ENCODE data around the gene PRKAA2.

Gene PRKAA2

GRCh38 chr1:56654126-56654923 is 9.2 kb downstream of the PRKAA2 start:
- DNase-seq (ENCODE audit: low read depth) = no peak

- no peak for DNase-seq (ENCODE audit: low read depth)
Observed at GRCh38 chr1:56655991-56656613, 11.0 kb downstream of the PRKAA2 start.

DNA sequence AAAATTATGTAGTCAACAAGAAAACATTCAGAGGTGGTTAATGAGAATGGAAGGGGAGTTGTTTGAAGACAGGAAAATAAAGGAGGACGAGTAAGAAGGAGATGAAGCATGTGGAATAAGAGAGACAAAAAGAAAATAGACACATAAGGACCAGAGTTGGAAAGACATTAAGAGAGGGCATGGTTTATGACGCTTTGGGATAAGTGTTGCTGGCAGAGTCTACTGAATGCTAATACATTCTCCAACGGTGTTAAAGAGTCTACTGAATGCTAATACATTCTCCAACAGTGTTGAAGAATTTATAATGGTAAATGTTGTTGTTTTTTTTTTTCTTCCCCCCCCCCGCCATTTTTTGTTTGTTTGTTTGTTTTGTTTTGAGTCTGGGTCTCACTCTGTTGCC is 13.1 kb downstream of the PRKAA2 start:
- DNase-seq (ENCODE audit: low read depth) = no peak

GRCh38 chr1:56660293-56660692 is 15.2 kb downstream of the PRKAA2 start:
- no peak for DNase-seq (ENCODE audit: low read depth)

GRCh38 chr1:56663846-56664245 is 18.7 kb downstream of the PRKAA2 start:
- DNase-seq (ENCODE audit: low read depth) = no peak

DNA sequence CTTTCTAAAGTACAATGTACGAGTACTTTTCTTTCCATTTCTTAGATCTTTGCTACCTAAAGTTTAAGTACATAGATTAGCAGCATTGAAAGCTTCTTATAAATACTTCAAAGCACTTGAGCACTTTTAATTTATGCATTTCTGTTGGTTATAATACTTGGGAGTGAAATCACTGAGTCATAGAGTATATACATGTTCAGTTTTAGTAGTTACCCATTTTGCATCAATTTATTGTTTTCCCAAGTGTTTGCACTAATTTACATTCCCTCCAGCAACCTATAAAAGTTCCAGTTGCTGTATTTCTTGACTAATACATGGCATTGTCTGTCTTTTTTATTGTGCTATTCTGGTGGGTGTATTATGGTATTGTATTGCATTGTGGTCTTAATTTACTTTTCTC is 20.3 kb downstream of the PRKAA2 start:
- DNase-seq (ENCODE audit: low read depth) = no peak

GRCh38 chr1:56666112-56666608 is 21.0 kb downstream of the PRKAA2 start:
- no peak for DNase-seq (ENCODE audit: low read depth)

DNA sequence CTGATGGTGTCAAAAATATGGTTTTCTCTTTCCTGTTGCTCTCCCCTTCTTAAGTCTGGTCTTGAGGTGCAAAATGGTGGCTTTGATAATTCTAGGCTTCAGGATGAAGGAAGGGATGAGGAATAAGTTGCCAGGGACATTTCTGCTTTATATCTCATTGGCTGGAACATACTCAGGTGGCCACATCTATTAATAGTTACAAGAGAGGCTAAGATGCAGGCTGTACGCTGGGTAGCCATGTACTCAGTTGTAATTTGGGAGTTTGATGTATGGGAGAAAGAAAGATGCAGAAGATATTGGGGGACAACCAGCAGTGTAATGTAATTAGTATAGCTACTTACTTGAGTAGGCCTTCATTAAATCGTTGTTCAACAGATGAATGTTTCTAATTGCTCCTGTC is 25.2 kb downstream of the PRKAA2 start:
- DNase-seq (ENCODE audit: low read depth) = no peak

- no peak for DNase-seq (ENCODE audit: low read depth)
Observed at GRCh38 chr1:56671085-56671484, 26.0 kb downstream of the PRKAA2 start.

DNA sequence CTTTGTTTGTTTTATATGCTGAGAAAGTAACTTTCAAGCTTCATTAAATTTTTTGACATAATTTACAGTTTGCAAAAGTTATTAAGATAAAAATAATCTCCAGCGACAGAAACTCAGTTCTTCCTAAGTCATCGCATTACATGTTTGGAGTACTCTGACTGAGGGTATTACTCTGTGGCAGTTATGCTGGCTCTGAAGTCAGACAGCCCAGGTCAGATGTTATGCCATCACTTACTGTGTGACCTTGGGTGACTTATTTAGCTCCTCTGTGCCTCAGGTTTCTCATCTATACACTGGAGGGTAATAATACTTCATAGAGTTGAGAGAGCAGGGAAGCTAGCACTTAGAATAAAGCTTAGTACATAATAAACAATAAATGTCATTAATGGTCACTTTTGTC is 26.4 kb downstream of the PRKAA2 start:
- no peak for DNase-seq (ENCODE audit: low read depth)

DNA sequence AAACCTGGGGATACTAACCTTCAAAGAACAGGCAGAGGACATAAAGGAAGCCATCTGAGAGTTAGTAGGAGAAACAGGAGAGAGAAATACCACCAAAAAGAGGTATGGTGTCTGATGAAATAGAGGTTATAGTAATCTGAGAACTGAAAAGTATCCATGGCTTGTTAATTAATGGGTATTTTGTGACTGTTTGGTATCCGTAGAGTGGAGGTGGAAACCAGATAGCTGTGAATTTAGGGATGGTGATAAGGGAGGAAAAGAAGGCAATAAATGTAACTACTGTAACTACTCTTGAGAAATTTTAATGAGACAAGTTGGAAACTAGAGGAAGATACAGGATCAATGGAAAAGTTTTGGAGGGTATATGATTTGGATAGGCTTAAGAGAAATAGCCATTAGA is 27.5 kb downstream of the PRKAA2 start:
- DNase-seq (ENCODE audit: low read depth) = no peak

- no peak for DNase-seq (ENCODE audit: low read depth)
Observed at GRCh38 chr1:56675763-56676162, 30.6 kb downstream of the PRKAA2 start.

DNA sequence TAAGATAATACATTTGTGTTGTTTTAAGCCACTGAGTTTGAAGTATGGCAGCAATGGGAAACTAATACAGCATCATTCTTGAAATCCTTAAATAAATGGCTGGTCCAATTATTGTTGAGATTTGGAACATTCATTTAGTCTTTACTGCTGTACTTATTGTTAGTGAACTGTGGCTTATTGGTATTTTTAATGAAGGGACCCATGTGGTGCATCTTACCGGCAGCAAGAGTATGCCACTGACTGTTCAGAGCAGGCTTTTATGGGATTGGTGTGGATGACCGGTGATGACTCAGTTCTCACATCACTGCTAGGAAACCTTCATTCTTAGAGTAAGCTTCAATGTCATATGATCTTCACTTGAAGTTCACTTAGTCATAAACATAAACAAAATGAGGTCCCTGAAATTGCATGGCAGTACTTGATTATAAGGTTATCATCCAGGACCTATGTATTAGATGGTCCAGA is 31.5 kb downstream of the PRKAA2 start:
- DNase-seq (ENCODE audit: low read depth) = no peak

DNA sequence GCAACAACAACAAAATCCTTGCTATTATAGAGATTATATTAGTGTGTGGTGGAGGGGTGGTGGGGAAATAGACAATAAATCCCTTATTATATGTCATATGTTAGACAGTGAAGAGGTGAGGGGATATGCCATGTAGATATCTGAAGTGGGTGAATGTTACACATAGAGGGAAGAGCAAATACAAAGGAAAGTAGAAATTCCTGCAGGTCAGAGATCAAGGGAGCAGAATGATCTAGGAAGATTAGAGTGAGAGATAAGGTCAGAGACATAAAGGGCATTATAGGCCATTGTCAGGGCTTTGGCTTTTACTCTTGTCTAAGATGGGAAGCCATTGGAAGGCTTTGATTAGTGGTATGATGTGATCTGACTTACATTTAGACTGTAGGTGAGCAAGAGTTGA is 38.5 kb downstream of the PRKAA2 start:
- no peak for DNase-seq (ENCODE audit: low read depth)

DNA sequence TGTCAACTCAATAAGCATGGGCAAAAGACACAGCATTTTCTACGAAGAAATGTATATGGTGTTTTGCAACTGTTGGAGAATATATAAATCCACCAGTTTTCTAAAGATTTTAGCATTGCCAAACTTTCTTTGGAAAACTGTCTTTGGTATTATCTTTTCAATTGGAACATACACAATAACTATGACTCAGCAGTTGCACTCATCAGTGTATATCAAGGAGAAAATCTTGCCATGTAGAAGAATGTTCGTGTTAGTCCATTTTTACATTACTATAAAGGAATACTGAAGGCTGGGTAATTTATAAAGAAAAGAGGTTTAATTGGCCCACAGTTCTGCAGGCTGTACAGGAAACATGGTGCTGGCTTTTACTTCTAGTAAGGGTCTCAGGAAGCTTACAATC is 41.1 kb downstream of the PRKAA2 start:
- no peak for DNase-seq (ENCODE audit: low read depth)

DNA sequence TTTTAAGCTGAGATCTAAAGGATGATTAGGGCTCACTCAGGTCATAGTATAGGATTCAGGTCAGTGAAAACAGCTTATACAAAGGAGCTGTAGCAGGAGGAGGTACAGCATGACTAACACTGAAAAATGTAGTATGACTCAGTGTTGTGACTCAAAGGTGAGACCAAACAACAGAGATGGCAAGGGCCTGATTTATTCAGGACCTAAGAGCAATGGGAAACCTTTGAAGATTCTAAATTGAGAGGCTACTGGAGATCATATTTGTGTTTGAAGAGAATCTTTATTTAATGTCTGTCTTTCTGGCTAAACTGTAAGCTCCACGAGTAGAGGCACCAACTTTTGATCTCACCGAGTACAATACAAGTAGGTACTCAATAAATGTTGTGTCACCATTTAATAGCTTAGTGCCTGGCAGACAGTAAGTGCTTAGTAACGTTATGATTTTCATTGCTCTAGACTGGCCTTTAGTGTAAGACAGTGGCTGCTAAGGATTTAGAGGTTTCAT is 43.5 kb downstream of the PRKAA2 start:
- no peak for DNase-seq (ENCODE audit: low read depth)

- no peak for DNase-seq (ENCODE audit: low read depth)
Observed at GRCh38 chr1:56696663-56697062, 51.5 kb downstream of the PRKAA2 start.

- no peak for DNase-seq (ENCODE audit: low read depth)
Observed at GRCh38 chr1:56703747-56704146, 58.6 kb downstream of the PRKAA2 start.

- DNase-seq (ENCODE audit: low read depth) = no peak
Observed at GRCh38 chr1:56707379-56707778, 62.3 kb downstream of the PRKAA2 start.

GRCh38 chr1:56709269-56709880 is 64.3 kb downstream of the PRKAA2 start:
- DNase-seq (ENCODE audit: low read depth) = no peak

- no peak for DNase-seq (ENCODE audit: low read depth)
Observed at GRCh38 chr1:56709995-56710394, 64.9 kb downstream of the PRKAA2 start.

GRCh38 chr1:56710646-56711045 is 65.5 kb downstream of the PRKAA2 start:
- DNase-seq (ENCODE audit: low read depth) = no peak

GRCh38 chr1:56712150-56712549 is 67.0 kb downstream of the PRKAA2 start:
- no peak for DNase-seq (ENCODE audit: low read depth)
